Measurements from ENCODE around the gene STH.

Gene STH

DNA sequence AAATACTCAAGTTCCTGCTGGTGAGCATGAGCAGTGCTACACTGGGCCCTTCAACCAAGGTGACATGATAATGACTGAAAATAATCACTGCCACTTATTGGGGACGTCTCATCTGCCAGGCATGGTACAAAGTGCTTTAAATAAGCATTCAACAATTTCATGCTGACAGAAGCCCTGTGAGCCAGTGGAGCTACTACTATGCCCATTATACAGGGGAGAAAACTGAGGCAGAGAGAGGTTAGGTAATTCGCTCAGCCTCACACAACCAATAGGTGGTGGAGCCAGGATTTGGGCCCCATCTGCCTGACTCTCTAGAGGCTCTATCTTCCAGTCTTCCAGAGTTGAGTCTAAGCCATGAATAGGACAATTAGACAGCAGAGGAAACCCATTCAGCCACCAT lies 30.3 kb upstream of the STH start:
- no peak for DNase-seq

DNA sequence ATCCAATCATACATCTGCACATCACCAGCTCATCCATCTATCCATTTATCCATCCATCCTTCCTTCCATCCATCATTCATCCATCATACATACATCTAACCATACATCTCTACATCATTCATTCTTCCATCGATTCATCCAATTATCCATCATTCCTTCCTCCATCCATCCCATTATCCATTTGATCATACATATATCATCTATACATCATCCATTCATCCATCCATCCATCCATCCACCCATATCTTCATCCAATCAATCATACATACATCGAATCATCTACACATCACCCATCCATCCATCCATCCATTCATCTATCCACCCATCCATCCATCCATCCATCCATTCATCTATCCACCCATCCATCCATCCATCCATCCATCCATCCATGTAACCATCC lies 29.3 kb upstream of the STH start:
- no peak for DNase-seq

DNA sequence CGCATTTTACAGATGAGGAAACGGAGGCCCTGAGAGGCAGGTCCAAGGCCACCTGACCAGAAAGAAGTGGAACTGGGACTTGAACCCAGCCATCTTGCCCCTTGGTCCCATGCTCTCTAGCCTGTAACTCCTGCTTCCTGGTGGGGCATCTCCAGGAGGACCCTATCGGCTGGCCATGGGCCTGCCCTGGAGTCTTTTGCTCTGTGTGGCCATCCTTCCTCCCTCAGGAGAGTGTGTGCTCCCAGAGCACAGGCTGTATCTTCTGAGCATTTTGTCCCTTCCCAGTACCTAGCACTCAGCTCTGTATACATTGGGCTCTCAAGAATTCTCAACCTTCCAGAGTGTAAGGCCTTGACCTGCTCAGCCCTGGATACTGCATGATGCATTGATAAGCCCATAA lies 28.4 kb upstream of the STH start:
- DNase-seq: no peak

DNA sequence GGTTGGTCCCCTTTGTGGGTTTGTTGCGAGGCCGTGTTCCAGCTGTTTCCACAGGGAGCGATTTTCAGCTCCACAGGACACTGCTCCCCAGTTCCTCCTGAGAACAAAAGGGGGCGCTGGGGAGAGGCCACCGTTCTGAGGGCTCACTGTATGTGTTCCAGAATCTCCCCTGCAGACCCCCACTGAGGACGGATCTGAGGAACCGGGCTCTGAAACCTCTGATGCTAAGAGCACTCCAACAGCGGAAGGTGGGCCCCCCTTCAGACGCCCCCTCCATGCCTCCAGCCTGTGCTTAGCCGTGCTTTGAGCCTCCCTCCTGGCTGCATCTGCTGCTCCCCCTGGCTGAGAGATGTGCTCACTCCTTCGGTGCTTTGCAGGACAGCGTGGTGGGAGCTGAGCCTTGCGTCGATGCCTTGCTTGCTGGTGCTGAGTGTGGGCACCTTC lies 27.3 kb upstream of the STH start:
- DNase-seq: no peak

DNA sequence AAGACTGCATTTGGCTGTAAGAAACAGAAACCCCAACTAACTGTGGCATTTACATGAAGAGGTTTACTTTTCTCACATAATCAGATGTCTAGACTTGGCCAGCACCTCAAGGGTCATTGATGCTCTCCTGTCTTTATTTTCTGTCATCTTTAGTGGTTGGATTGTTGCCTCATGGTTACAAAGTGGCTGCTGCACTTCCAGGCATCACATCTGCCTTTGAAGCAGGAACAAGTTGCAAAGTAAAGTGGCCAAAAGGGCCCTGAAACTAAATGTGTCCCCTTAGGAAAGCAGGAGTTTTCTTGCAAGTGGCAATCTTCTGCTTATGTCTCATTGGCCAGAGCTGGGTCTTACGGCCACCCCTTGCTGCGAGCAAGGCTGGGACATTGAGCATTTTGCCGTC lies 26.5 kb upstream of the STH start:
- DNase-seq: no peak

DNA sequence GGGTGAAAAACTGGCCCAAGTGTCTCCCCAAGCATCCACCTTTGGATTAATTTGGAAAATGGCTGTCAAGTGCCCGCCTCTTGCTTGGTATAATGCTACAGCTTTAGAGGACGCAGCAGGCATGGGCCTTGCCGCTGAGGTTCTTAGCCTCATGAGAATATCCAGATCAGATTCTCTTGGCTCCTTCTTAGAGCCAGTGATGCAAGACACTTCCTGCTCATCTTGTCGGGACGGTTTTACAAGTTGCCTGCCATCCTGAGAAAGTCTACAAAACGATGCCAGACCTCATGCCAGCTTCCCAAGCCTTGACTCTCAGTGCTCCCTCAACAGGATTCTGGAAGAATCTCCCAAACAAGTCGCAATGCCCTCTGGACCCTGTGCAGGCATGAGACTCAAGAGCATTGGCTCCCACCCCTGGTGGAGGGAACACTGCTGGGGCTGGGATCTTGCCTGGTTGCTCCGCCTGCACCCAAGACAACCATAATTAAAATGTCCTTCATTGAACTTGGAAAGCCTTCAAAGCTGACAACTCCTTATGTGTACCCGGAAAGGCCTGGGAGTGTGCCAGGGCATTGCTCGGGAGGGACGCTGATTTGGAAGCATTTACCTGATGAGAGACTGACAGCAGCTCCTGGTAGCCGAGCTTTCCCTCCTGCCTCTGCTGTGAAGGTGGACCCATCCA lies 25.8 kb upstream of the STH start:
- DNase-seq: no peak

DNA sequence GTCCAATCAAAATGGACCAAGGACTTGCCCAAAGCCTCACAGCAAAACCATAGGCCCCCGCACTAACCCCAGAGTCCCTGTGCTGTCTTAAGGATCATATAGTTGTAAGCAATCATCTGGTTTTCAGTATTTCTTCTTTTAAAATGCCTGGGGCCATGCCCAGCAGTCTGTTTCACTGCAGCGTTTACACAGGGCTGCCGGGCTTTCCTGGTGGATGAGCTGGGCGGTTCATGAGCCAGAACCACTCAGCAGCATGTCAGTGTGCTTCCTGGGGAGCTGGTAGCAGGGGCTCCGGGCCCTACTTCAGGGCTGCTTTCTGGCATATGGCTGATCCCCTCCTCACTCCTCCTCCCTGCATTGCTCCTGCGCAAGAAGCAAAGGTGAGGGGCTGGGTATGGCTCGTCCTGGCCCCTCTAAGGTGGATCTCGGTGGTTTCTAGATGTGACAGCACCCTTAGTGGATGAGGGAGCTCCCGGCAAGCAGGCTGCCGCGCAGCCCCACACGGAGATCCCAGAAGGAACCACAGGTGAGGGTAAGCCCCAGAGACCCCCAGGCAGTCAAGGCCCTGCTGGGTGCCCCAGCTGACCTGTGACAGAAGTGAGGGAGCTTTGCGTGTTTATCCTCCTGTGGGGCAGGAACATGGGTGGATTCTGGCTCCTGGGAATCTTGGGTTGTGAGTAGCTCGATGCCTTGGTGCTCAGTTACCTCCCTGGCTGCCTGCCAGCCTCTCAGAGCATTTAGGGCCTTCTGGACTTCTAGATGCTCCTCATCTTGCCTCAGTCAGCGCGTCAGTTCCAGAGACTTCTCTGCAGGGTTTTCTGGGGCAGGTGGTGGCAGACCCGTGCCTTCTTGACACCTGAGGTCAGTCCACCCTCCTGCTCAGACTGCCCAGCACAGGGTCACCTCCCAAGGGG lies 24.8 kb upstream of the STH start:
- no peak for DNase-seq

DNA sequence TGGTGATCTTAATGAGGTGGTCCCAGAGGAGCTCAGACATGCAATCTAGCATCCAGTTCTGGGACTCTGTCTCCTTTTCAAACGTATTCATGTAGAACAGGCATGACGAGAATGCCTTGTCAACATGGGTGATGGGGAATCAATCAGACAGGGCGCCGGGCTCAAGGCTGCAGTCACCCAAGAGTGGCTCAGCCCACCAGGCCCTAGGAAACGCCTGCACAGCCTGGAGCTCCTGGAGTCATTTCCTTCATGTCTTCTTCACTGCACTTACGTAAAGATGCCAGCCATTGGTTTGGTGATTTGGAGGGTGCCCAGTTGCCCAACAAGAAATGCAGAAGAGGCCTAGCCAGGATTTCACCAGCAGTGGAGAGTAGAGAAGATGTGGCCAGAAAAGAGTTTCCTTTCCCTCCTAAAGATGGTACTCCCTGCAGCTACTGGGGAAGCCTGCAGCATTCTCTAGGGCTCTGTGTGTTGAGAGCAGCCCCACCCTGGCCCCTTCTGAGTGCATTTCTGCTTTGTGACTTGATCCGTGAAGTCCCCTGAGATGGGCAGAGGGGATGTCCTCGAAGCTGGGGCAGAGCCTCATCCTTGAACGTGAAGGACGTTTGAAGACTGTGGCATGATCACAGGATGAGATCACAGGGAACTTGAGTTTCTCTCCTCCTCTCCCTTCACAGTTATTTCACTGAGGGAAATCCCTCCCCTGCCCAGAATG lies 24.0 kb upstream of the STH start:
- no peak for DNase-seq

DNA sequence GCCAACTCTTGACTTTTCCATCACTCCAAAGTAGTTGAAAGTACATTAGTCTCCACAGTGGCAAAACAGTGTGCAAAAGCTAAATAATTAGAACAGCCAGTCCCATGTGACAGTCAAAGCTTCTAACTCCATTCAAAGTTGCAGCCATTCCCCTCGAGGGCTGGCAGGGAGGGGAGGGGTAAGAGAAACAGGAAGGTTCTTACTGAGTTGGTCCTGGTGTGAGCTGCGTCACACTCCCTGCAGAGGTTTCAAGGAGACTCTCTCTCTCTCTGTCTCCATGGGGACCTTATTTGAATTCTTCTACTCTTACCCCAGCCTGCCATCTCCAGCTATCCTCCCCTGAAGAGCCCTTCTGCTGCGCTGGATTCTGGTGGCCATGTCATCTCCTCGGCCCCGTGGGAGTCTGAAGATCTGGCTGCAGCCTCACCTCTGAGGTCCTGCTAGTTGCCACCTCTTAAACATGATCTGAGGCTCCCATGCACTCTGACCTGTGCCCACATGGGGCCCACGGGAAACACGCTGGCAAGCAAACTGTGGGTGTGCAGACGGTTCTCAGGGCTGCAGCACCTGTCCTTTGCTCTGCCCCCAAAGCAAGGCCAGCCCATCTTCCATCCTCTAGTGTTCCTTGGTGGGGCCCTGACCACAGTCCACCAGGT lies 23.3 kb upstream of the STH start:
- DNase-seq: no peak

DNA sequence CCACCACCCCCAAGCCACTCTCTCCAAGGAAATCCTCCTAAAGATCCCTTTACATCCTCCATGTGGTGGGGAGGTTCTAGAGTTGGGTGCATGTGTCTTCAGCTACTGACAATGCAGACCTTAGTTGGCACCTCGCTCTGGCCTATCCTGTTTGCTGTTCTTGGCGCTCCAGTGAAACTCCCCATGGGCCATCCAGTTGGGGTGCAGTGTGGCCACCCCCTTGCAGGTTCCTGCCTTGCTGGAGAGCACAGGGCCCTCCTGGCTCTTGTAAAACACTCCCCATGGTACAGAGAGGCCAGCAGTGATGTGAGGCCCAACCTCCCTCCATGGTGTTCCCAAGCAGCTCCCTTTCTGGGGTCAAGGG lies 22.7 kb upstream of the STH start:
- no peak for DNase-seq

DNA sequence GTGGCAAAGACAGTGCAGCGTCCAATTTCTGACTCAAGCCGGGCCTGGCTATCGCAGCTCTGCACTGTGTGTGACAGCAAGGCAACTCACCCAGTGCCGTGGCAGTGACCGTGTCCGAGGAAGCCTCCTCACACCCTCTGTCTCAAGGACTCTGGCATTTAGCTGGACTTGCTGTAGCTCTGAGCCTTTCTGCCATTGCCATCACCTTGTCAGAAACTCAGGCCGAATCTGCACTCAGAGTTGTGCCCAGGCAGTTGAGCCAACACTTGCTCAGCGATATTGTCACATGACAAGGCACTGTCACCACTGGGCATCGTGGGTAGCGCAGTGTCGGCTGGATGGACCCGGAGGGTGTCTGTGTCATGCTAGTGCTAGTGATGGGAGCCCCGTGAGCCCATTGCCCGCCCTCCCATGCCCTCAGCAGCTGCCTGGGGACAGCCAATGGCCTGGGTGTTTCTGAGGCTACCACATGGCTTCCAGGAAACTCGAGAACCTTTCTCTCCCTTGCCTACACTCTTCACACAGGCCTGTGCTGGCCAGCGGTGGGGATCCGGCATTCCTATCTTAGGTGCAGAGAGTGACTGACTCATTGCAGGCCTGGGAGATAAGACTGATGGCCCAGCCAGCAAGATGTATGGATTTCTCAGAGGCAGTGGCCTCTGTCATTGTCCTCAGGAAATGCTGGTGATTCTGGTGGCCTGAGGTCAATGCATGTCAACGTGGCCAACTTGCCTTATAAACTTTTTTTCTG lies 22.1 kb upstream of the STH start:
- no peak for DNase-seq

DNA sequence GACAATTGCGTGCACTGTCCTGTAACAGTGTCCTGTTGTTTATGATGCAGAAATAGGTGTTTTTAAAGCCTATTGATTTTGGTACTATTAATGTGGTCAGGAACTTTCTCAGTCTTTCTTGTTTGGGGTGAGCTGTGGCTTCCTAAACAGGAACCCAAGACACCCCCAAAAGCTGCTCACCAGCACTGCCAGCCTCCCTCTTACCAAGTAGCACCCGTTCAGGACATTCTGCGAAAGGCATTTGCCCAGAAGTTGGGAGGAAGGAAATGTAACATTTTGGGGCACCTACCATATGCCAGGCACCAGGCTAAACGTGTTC lies 21.6 kb upstream of the STH start:
- no peak for DNase-seq

DNA sequence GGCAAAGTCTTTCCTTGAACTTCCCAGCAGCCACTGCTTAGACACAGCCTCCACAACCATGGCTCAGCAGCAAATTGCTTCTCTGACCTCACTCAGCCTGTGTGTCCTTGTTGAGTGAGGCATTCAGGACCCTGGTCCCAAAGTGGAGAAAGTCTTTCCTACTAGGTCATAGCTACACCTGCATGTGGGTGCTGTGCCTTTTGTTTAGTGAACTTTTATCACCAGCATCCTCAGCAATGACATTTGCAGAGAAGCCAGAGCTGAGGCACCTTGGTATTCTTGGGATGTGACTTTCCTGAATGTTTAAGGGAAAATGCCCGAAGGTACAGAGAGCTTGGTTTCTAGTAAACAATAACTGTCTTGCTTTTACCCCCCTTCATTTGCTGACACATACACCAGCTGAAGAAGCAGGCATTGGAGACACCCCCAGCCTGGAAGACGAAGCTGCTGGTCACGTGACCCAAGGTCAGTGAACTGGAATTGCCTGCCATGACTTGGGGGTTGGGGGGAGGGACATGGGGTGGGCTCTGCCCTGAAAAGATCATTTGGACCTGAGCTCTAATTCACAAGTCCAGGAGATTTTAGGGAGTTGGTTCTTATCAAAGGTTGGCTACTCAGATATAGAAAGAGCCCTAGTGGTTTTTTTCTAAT lies 20.9 kb upstream of the STH start:
- no peak for DNase-seq

DNA sequence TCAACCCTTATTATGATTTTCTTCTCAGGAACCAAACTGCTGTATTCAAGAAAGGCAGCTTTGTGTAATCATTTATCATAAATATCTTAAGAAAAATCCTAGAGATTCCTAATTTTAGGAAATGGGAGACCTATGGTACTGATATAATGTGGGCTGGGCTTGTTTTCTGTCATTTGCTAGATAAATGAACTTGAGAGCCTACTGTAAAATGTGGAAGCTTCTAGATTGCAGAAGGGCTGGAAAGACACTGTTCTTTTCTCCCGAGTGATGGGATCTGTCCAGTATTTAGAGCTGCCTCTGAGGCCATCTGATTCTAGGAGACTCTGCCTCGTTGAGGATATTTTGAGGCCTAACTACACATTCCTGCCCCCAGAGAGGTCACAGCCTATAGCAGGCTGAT lies 19.9 kb upstream of the STH start:
- DNase-seq: no peak

DNA sequence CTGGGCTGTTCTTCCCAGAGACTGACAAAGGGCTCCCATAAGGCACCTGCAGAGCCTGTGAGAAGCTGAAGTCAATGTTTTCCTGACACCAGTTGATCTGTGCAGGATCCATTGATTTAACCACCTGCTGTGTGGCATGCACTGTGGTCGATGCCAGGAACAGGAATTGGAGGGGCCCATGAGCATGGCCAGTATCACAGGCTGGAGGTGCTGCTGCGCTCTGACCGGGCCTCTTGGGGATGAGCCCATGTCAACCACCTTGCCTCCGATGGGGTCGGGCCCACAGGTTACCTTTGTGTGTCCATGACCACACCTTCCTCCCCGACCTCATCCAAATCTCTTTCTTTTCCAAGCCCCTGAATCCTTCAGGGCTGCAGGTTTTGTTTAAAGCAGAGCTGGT lies 18.2 kb upstream of the STH start:
- no peak for DNase-seq

DNA sequence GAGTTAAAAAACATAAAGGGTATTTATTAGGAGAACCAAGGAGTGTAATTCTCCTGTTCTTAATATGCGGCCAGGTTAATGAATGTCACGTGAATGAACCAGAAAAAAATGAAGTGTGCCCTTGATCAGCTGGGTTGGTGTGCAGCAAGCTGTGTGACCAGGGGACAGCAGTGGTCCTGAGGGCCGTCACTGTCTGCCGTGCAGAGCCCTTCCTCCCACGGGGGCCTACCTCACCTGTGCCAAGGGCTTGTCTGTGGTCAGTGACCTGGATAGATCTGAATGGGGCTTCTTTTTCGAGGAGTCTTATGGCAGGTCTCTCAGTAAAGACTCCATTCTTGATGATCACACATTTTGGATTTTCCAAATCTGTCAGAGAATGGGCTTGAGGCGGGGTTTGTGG lies 17.7 kb upstream of the STH start:
- no peak for DNase-seq

DNA sequence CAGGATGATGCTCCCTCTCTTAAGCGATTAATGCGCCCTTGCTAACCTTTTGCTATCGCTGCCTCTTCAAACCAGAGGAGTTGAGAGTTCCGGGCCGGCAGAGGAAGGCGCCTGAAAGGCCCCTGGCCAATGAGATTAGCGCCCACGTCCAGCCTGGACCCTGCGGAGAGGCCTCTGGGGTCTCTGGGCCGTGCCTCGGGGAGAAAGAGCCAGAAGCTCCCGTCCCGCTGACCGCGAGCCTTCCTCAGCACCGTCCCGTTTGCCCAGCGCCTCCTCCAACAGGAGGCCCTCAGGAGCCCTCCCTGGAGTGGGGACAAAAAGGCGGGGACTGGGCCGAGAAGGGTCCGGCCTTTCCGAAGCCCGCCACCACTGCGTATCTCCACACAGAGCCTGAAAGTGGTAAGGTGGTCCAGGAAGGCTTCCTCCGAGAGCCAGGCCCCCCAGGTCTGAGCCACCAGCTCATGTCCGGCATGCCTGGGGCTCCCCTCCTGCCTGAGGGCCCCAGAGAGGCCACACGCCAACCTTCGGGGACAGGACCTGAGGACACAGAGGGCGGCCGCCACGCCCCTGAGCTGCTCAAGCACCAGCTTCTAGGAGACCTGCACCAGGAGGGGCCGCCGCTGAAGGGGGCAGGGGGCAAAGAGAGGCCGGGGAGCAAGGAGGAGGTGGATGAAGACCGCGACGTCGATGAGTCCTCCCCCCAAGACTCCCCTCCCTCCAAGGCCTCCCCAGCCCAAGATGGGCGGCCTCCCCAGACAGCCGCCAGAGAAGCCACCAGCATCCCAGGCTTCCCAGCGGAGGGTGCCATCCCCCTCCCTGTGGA lies 16.0 kb upstream of the STH start:
- DNase-seq: no peak

DNA sequence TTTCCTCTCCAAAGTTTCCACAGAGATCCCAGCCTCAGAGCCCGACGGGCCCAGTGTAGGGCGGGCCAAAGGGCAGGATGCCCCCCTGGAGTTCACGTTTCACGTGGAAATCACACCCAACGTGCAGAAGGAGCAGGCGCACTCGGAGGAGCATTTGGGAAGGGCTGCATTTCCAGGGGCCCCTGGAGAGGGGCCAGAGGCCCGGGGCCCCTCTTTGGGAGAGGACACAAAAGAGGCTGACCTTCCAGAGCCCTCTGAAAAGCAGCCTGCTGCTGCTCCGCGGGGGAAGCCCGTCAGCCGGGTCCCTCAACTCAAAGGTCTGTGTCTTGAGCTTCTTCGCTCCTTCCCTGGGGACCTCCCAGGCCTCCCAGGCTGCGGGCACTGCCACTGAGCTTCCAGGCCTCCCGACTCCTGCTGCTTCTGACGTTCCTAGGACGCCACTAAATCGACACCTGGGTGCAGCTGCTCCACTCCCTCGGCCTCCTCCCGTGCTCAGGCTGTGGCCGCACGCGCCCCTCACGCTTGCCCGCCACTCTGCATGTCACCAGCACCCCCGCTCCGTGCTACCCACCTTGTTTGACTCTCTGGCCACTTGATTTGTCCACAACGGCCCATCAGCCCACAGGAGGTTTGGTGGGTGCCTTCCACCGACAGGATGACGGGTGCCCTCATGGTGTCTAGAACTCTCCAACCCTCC lies 15.3 kb upstream of the STH start:
- no peak for DNase-seq

DNA sequence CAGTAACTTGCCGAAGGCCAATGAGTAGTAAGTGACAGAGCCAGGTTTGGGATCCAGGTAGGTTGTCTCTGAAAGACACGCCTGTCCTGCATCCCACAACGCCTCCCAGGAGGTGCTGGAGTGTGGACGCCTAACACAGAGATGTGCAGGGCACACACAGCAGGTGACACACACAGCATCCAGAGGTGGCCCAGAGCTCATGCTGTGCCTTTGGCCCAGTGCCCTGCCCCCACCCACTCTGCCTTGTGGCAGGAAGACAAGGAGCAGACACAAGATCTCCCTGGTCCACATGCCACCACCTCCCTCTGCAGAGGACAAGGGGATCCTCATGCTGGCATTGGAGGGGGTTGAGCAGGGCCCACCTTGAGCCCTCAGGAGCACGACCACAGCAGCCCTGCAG lies 14.7 kb upstream of the STH start:
- DNase-seq: no peak

DNA sequence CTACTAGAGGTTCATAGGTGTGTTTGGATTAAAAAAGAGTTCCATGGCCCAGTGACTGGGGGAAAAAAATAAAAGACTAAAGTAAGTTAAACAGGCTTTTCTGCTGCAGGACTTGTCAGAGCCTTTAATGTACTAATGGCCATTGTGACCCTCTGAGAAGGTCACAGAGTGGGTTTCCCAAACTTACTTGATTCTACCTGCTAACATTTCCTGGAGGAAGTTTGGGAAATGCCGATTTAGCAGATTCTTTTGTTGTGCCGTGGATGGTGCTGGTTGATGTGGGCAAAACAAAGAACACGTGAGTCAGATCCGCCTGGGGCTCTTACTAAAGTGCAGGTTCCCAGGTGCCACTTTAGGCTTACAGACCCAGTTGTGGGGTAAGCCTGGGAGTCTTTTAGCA lies 13.6 kb upstream of the STH start:
- DNase-seq: no peak

DNA sequence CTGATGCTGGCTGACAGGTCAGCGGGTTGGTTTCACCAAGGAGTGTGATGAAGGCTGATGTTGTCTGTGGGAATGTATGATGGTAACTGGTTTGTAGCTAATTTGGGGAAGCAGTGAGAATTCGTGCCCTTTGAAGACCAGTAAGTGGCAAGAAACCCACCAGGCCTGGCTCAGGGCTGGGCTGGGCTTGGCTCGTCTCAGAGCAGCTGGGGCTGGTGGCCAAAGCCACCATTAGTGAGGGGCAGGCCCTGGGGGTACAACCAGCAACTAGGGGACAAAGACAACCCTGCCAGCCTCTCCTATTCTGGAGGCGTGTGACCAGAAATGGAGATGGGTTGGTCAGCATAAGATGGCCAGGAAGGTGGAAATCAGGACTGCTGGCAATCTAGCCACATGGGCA lies 13.0 kb upstream of the STH start:
- DNase-seq: no peak
